SJCRH30 (cell line): ENCODE data around the gene CNOT1. TPM values are rescaled to one million over a fixed set of nuclear protein-coding genes. Genes with fewer than 3 reads are reported as not detected.
"Not testable (repeated sequence)": the region's sequence is repeated elsewhere in the genome, so short reads cannot be mapped to it uniquely, and the experiment has no call there.

Source experiments
- DNase-seq, 2 experiments: peaks; one replicate each; pipeline ENCODE4 v3.0.0-alpha.2; 2015 to 2020
- H3K27ac ChIP-seq: fragments of 250-450 bp; sonication (Bioruptor Pico); 2 replicates; pipeline ENCODE4 v1.5.1; 2020; ENCODE audit warnings: mild to moderate bottlenecking, moderate library complexity
- H3K27me3 ChIP-seq: fragments of 250-450 bp; sonication (Bioruptor Pico); 2 replicates; pipeline ENCODE4 v1.5.1; 2020; ENCODE audit warnings: mild to moderate bottlenecking, moderate library complexity
- H3K36me3 ChIP-seq: fragments of 250-450 bp; sonication (Bioruptor Pico); 2 replicates; pipeline ENCODE4 v1.5.1; 2020; ENCODE audit warnings: mild to moderate bottlenecking, moderate library complexity
- H3K4me1 ChIP-seq: fragments of 250-450 bp; sonication (Bioruptor Pico); 2 replicates; pipeline ENCODE4 v1.5.1; 2020; ENCODE audit warnings: mild to moderate bottlenecking, moderate library complexity
- H3K4me3 ChIP-seq: fragments of 250-450 bp; sonication (Bioruptor Pico); 2 replicates; pipeline ENCODE4 v1.5.1; 2020; ENCODE audit warnings: mild to moderate bottlenecking, moderate library complexity
- H3K9me3 ChIP-seq: fragments of 250-450 bp; sonication (Bioruptor Pico); replicated peaks from 2 replicates; pipeline ENCODE4 v1.5.1; 2020; ENCODE audit warnings: mild to moderate bottlenecking, moderate library complexity
- total RNA-seq: library from RNA; depleted of rRNA; stranded (reverse); fragments of >200 nt; shearing (Covaris generic); gene quantifications from 2 replicates; pipeline ENCODE4 v1.2.3, GENCODE V29; 2014

CNOT1 gene
- total RNA-seq, 1 experiment from 2014 or later = 281 TPM

GRCh38 chr16:58500430-58501241, 129.0 kb downstream of the CNOT1 start:
- Histone ChIP-seq H3K36me3 (no peaks in the 10 kb centered on the region), H3K4me1 (peaks cover 15% of the 10 kb centered on the region; the same call in 1 of the 2 replicates), H3K27me3 (no peaks in the 10 kb centered on the region), H3K27ac (no peak overlapping the region), H3K9me3 (no peaks in the 10 kb centered on the region), H3K4me3 (peak overlapping the region; percentile 58)
- DNase-seq = peak in 1 of 2 experiments; percentile 34

GRCh38 chr16:58499615-58500351, 129.8 kb downstream of the CNOT1 start, which contains the start of gene NDRG4:
NDRG4 (plus strand) TSS chr16:58500143; CDS start chr16:58500249, 106 bp downstream.
- DNase-seq = peak; percentile 97 to 99

GRCh38 chr16:58499092-58499511, 130.5 kb downstream of the CNOT1 start:
- Histone ChIP-seq H3K9me3 (no peaks in the 10 kb centered on the region), H3K27ac (no peak overlapping the region), H3K36me3 (no peaks in the 10 kb centered on the region), H3K4me1 (peaks cover 19% of the 10 kb centered on the region; the same call in 1 of the 2 replicates), H3K4me3 (no peak overlapping the region), H3K27me3 (no peaks in the 10 kb centered on the region)
- DNase-seq = no peak

More at GRCh38 chr16:58499615-58500351, 129.8 kb downstream of the CNOT1 start, which contains the start of gene NDRG4:
- Histone ChIP-seq H3K9me3 (no peaks in the 10 kb centered on the region), H3K27me3 (no peaks in the 10 kb centered on the region), H3K4me1 (peaks cover 19% of the 10 kb centered on the region; the same call in 1 of the 2 replicates), H3K36me3 (no peaks in the 10 kb centered on the region), H3K27ac (no peak within 1 kb of the TSS), H3K4me3 (peak within 1 kb of the TSS; percentile 58)

- no peak for DNase-seq
- peaks cover 19% of the 10 kb centered on the region; the same call in 1 of the 2 replicates for H3K4me1 ChIP-seq
Observed at GRCh38 chr16:58498341-58499091, 131.1 kb downstream of the CNOT1 start.

GRCh38 chr16:58497935-58498334, 131.7 kb downstream of the CNOT1 start:
- no peak for DNase-seq
- Histone ChIP-seq H3K27ac (no peak overlapping the region), H3K4me1 (peaks cover 21% of the 10 kb centered on the region), H3K27me3 (peaks cover 4% of the 10 kb centered on the region; the same call in 1 of the 2 replicates), H3K36me3 (no peaks in the 10 kb centered on the region), H3K4me3 (no peak overlapping the region), H3K9me3 (no peaks in the 10 kb centered on the region)

More at GRCh38 chr16:58498341-58499091, 131.1 kb downstream of the CNOT1 start:
- Histone ChIP-seq H3K9me3 (no peaks in the 10 kb centered on the region), H3K27ac (no peak overlapping the region), H3K27me3 (no peaks in the 10 kb centered on the region), H3K4me3 (no peak overlapping the region), H3K36me3 (no peaks in the 10 kb centered on the region)

- no peak for DNase-seq
Observed at GRCh38 chr16:58497468-58497867, 132.2 kb downstream of the CNOT1 start.

GRCh38 chr16:58495521-58496331, 133.9 kb downstream of the CNOT1 start:
- peaks cover 4% of the 10 kb centered on the region; the same call in 1 of the 2 replicates for H3K27me3 ChIP-seq
- no peaks in the 10 kb centered on the region for H3K36me3 ChIP-seq
- H3K4me1 ChIP-seq = peaks cover 26% of the 10 kb centered on the region
- H3K27ac ChIP-seq = no peak overlapping the region
- no peaks in the 10 kb centered on the region for H3K9me3 ChIP-seq
- peak in 1 of 2 experiments; percentile 45 for DNase-seq
- peak overlapping the region; percentile 25 for H3K4me3 ChIP-seq

More at GRCh38 chr16:58497468-58497867, 132.2 kb downstream of the CNOT1 start:
- no peak overlapping the region for H3K4me3 ChIP-seq
- H3K27ac ChIP-seq = no peak overlapping the region
- H3K9me3 ChIP-seq = no peaks in the 10 kb centered on the region
- H3K4me1 ChIP-seq = peaks cover 26% of the 10 kb centered on the region
- H3K36me3 ChIP-seq = no peaks in the 10 kb centered on the region
- H3K27me3 ChIP-seq = peaks cover 4% of the 10 kb centered on the region; the same call in 1 of the 2 replicates

GRCh38 chr16:58494981-58495520, 134.6 kb downstream of the CNOT1 start:
- Histone ChIP-seq H3K27ac (no peak overlapping the region), H3K36me3 (no peaks in the 10 kb centered on the region), H3K27me3 (peaks cover 4% of the 10 kb centered on the region; the same call in 1 of the 2 replicates), H3K4me3 (peak overlapping the region; percentile 25), H3K4me1 (peaks cover 26% of the 10 kb centered on the region), H3K9me3 (no peaks in the 10 kb centered on the region)
- DNase-seq = peak; percentile 95 to 98

GRCh38 chr16:58493756-58494431, 135.7 kb downstream of the CNOT1 start:
- no peak overlapping the region for H3K27ac ChIP-seq

GRCh38 chr16:58492735-58493134, 136.9 kb downstream of the CNOT1 start:
- peaks cover 23% of the 10 kb centered on the region for H3K4me1 ChIP-seq

More at GRCh38 chr16:58493756-58494431, 135.7 kb downstream of the CNOT1 start:
- H3K4me1 ChIP-seq = peaks cover 23% of the 10 kb centered on the region
- H3K27me3 ChIP-seq = peaks cover 4% of the 10 kb centered on the region; the same call in 1 of the 2 replicates
- no peak overlapping the region for H3K4me3 ChIP-seq
- no peaks in the 10 kb centered on the region for H3K9me3 ChIP-seq
- DNase-seq = no peak
- no peaks in the 10 kb centered on the region for H3K36me3 ChIP-seq

GRCh38 chr16:58492066-58492465, 137.6 kb downstream of the CNOT1 start:
- Histone ChIP-seq H3K27me3 (peaks cover 4% of the 10 kb centered on the region; the same call in 1 of the 2 replicates), H3K9me3 (no peaks in the 10 kb centered on the region), H3K36me3 (no peaks in the 10 kb centered on the region), H3K27ac (no peak overlapping the region), H3K4me1 (peaks cover 25% of the 10 kb centered on the region), H3K4me3 (no peak overlapping the region)
- DNase-seq = peak; percentile 68 to 79

More at GRCh38 chr16:58492735-58493134, 136.9 kb downstream of the CNOT1 start:
- Histone ChIP-seq H3K27ac (no peak overlapping the region), H3K9me3 (no peaks in the 10 kb centered on the region), H3K4me3 (no peak overlapping the region), H3K36me3 (no peaks in the 10 kb centered on the region), H3K27me3 (peaks cover 4% of the 10 kb centered on the region; the same call in 1 of the 2 replicates)
- peak in 1 of 2 experiments; percentile 60 for DNase-seq

- peaks cover 17% of the 10 kb centered on the region for H3K4me1 ChIP-seq
- H3K36me3 ChIP-seq, H3K4me3 ChIP-seq, H3K27ac ChIP-seq, H3K9me3 ChIP-seq, DNase-seq, H3K27me3 ChIP-seq: not testable (repeated sequence)
Observed at GRCh38 chr16:58490539-58490938, 139.1 kb downstream of the CNOT1 start.

GRCh38 chr16:58490065-58490464, 139.6 kb downstream of the CNOT1 start:
- Histone ChIP-seq H3K4me3 (no peak overlapping the region), H3K27ac (no peak overlapping the region), H3K9me3 (no peaks in the 10 kb centered on the region), H3K27me3 (peaks cover 7% of the 10 kb centered on the region), H3K4me1 (peaks cover 15% of the 10 kb centered on the region), H3K36me3 (no peaks in the 10 kb centered on the region)
- no peak for DNase-seq
